ENCODE data around the gene CACNA1S.

Gene CACNA1S

GRCh38 chr1:201091256-201091655 lies 21.0 kb downstream of the CACNA1S start:
- Histone ChIP-seq H3K4me1 (ENCODE audit: insufficient read depth, low read length, severe bottlenecking) (no peaks in the 10 kb centered on the region), H3K9ac (ENCODE audit: low read length) (no peak overlapping the region), H3K36me3 (ENCODE audit: insufficient read depth, low read length) (no peaks in the 10 kb centered on the region), H3K4me3 (ENCODE audit: low read depth, low read length, poor library complexity, severe bottlenecking) (no peak overlapping the region), H3K27me3 (ENCODE audit: insufficient read depth, low read length) (peaks cover 4% of the 10 kb centered on the region), H3K27ac (ENCODE audit: low read depth, low read length, poor library complexity, severe bottlenecking) (no peak overlapping the region), H3K9me2 (ENCODE audit: low read depth, low read length) (no peaks in the 10 kb centered on the region), H2AFZ (ENCODE audit: low read length) (no peak overlapping the region), H4K20me1 (ENCODE audit: insufficient read depth, low read length) (no peaks in the 10 kb centered on the region), H3F3A (ENCODE audit: insufficient read depth, low read length) (no peaks in the 10 kb centered on the region), H3K79me2 (ENCODE audit: insufficient read depth, low read length) (no peaks in the 10 kb centered on the region), H3K9me3 (ENCODE audit: low read length) (no peaks in the 10 kb centered on the region), H3K4me2 (ENCODE audit: low read length) (no peak overlapping the region)
- no peak for TF ChIP-seq CTCF (IDR thresholded peaks at IDR 0.05; ENCODE audit: low read length)
- no peak for TF ChIP-seq EZH2 (IDR thresholded peaks at IDR 0.05; ENCODE audit: borderline replicate concordance, low read length)

GRCh38 chr1:201090541-201090940 lies 21.7 kb downstream of the CACNA1S start:
- no peaks in the 10 kb centered on the region for H3K9me2 ChIP-seq (ENCODE audit: low read depth, low read length)
- H3K36me3 ChIP-seq (ENCODE audit: insufficient read depth, low read length): no peaks in the 10 kb centered on the region
- H2AFZ ChIP-seq (ENCODE audit: low read length): no peak overlapping the region
- H3K4me2 ChIP-seq (ENCODE audit: low read length): no peak overlapping the region
- H3K9ac ChIP-seq (ENCODE audit: low read length): no peak overlapping the region
- no peak overlapping the region for H3K4me3 ChIP-seq (ENCODE audit: low read depth, low read length, poor library complexity, severe bottlenecking)
- TF ChIP-seq CTCF (IDR thresholded peaks at IDR 0.05; ENCODE audit: low read length) (no peak), EZH2 (IDR thresholded peaks at IDR 0.05; ENCODE audit: borderline replicate concordance, low read length) (no peak)
- no peak overlapping the region for H3K27ac ChIP-seq (ENCODE audit: low read depth, low read length, poor library complexity, severe bottlenecking)
- H3K79me2 ChIP-seq (ENCODE audit: insufficient read depth, low read length): no peaks in the 10 kb centered on the region
- peaks cover 4% of the 10 kb centered on the region for H3K27me3 ChIP-seq (ENCODE audit: insufficient read depth, low read length)
- no peaks in the 10 kb centered on the region for H3F3A ChIP-seq (ENCODE audit: insufficient read depth, low read length)
- H3K4me1 ChIP-seq (ENCODE audit: insufficient read depth, low read length, severe bottlenecking): no peaks in the 10 kb centered on the region
- no peaks in the 10 kb centered on the region for H4K20me1 ChIP-seq (ENCODE audit: insufficient read depth, low read length)
- H3K9me3 ChIP-seq (ENCODE audit: low read length): no peaks in the 10 kb centered on the region

- H3K36me3 ChIP-seq (ENCODE audit: insufficient read depth, low read length): no peaks in the 10 kb centered on the region
- no peak overlapping the region for H3K4me2 ChIP-seq (ENCODE audit: low read length)
- H3K4me3 ChIP-seq (ENCODE audit: low read depth, low read length, poor library complexity, severe bottlenecking): no peak overlapping the region
- H3F3A ChIP-seq (ENCODE audit: insufficient read depth, low read length): no peaks in the 10 kb centered on the region
- no peak for TF ChIP-seq EZH2 (IDR thresholded peaks at IDR 0.05; ENCODE audit: borderline replicate concordance, low read length)
- TF ChIP-seq CTCF (IDR thresholded peaks at IDR 0.05; ENCODE audit: low read length): no peak
- H3K4me1 ChIP-seq (ENCODE audit: insufficient read depth, low read length, severe bottlenecking): no peaks in the 10 kb centered on the region
- no peak overlapping the region for H2AFZ ChIP-seq (ENCODE audit: low read length)
- no peaks in the 10 kb centered on the region for H3K9me3 ChIP-seq (ENCODE audit: low read length)
- no peak overlapping the region for H3K27ac ChIP-seq (ENCODE audit: low read depth, low read length, poor library complexity, severe bottlenecking)
- H4K20me1 ChIP-seq (ENCODE audit: insufficient read depth, low read length): no peaks in the 10 kb centered on the region
- H3K79me2 ChIP-seq (ENCODE audit: insufficient read depth, low read length): no peaks in the 10 kb centered on the region
- H3K27me3 ChIP-seq (ENCODE audit: insufficient read depth, low read length): peaks cover 4% of the 10 kb centered on the region
- no peak overlapping the region for H3K9ac ChIP-seq (ENCODE audit: low read length)
- no peaks in the 10 kb centered on the region for H3K9me2 ChIP-seq (ENCODE audit: low read depth, low read length)
These were observed 22.6 kb downstream of the CACNA1S start for GRCh38 chr1:201089596-201089995.
